ENCODE data around the gene NOA1. TPM values are rescaled to one million over a fixed set of nuclear protein-coding genes. Genes with fewer than 3 reads are reported as not detected.
"Not testable (repeated sequence)": the region's sequence is repeated elsewhere in the genome, so short reads cannot be mapped to it uniquely, and the experiment has no call there.

The NOA1 gene
- total RNA-seq, 1 donor from 2014 or later: 36.6 TPM

GRCh38 chr4:56958111-56958517 lies 19.3 kb downstream of the NOA1 start:
- Histone ChIP-seq H3K9me3 (no peaks in the 10 kb centered on the region), H3K4me1 (peaks cover 3 to 6% of the 10 kb centered on the region in 2 donors), H3K27me3 (no peaks in the 10 kb centered on the region), H3K36me3 (peaks cover 14 to 15% of the 10 kb centered on the region in 2 donors), H3K27ac (peak overlapping the region; percentile 28 to 47), H3K4me3 (peak overlapping the region in 1 of 2 donors; percentile 25)
- peak; percentile 53 to 97 for DNase-seq (ENCODE audit: low spot score in 2 of 2)
- TF ChIP-seq, protein P1, sequence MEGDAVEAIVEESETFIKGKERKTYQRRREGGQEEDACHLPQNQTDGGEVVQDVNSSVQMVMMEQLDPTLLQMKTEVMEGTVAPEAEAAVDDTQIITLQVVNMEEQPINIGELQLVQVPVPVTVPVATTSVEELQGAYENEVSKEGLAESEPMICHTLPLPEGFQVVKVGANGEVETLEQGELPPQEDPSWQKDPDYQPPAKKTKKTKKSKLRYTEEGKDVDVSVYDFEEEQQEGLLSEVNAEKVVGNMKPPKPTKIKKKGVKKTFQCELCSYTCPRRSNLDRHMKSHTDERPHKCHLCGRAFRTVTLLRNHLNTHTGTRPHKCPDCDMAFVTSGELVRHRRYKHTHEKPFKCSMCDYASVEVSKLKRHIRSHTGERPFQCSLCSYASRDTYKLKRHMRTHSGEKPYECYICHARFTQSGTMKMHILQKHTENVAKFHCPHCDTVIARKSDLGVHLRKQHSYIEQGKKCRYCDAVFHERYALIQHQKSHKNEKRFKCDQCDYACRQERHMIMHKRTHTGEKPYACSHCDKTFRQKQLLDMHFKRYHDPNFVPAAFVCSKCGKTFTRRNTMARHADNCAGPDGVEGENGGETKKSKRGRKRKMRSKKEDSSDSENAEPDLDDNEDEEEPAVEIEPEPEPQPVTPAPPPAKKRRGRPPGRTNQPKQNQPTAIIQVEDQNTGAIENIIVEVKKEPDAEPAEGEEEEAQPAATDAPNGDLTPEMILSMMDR (IDR thresholded peaks at IDR 0.05): no peak
- intact Hi-C loops (cut with DNase I): loop anchor here (1.0 to 2.0 kb wide), 2 partner anchors 19 to 49 kb away; partner anchors contain the start of gene NOA1

GRCh38 chr4:56953680-56954520 lies 23.5 kb downstream of the NOA1 start:
- intact Hi-C loops (cut with DNase I): no loop called here
- Histone ChIP-seq H3K27me3 (no peaks in the 10 kb centered on the region), H3K4me1 (peaks cover 3 to 4% of the 10 kb centered on the region in 2 donors), H3K36me3 (no peaks in the 10 kb centered on the region), H3K27ac (no peak overlapping the region), H3K9me3 (no peaks in the 10 kb centered on the region), H3K4me3 (no peak overlapping the region)
- DNase-seq (ENCODE audit: low spot score in 2 of 2): no peak
- TF ChIP-seq, protein P1 (IDR thresholded peaks at IDR 0.05): no peak

DNA sequence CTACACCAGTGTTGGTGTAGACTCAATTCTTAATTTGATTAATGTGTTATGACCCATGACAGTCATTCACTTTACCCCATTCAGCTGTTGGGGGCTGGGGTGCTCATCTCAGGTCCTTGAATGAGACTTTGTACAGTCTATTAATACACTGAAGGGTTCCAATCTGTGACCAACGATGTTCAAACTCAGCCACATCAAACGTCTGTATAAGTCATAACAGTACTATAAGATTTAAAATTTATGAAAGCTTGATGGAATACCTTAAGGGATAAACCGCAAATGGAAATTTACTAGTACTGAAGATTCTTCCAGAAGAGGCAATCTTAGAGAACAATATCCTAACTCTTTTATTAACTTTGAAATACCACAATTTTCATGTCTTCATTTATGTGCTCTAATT lies 36.0 kb downstream of the NOA1 start:
- Histone ChIP-seq H3K36me3 (peaks cover 6 to 8% of the 10 kb centered on the region in 2 donors), H3K4me1 (no peaks in the 10 kb centered on the region), H3K9me3 (no peaks in the 10 kb centered on the region), H3K4me3 (no peak overlapping the region), H3K27me3 (no peaks in the 10 kb centered on the region), H3K27ac (no peak overlapping the region)
- intact Hi-C loops (cut with DNase I): no loop called here
- DNase-seq (ENCODE audit: low spot score in 2 of 2): no peak
- TF ChIP-seq, protein P1 (IDR thresholded peaks at IDR 0.05): no peak

GRCh38 chr4:56940971-56941370 lies 36.4 kb downstream of the NOA1 start:
- TF ChIP-seq, protein P1 (IDR thresholded peaks at IDR 0.05): no peak
- Histone ChIP-seq H3K4me1 (no peaks in the 10 kb centered on the region), H3K9me3 (no peaks in the 10 kb centered on the region), H3K27me3 (no peaks in the 10 kb centered on the region), H3K36me3 (peaks cover 6 to 8% of the 10 kb centered on the region in 2 donors), H3K4me3 (no peak overlapping the region), H3K27ac (no peak overlapping the region)
- no peak for DNase-seq (ENCODE audit: low spot score in 2 of 2)
- intact Hi-C loops (cut with DNase I): no loop called here

GRCh38 chr4:56940403-56940802 lies 37.0 kb downstream of the NOA1 start:
- Histone ChIP-seq H3K36me3 (peaks cover 6 to 8% of the 10 kb centered on the region in 2 donors), H3K27me3 (no peaks in the 10 kb centered on the region), H3K4me3 (no peak overlapping the region), H3K27ac (no peak overlapping the region), H3K9me3 (no peaks in the 10 kb centered on the region), H3K4me1 (no peaks in the 10 kb centered on the region)
- no peak for DNase-seq (ENCODE audit: low spot score in 2 of 2)
- intact Hi-C loops (cut with DNase I): no loop called here
- TF ChIP-seq, protein P1 (IDR thresholded peaks at IDR 0.05): no peak

DNA sequence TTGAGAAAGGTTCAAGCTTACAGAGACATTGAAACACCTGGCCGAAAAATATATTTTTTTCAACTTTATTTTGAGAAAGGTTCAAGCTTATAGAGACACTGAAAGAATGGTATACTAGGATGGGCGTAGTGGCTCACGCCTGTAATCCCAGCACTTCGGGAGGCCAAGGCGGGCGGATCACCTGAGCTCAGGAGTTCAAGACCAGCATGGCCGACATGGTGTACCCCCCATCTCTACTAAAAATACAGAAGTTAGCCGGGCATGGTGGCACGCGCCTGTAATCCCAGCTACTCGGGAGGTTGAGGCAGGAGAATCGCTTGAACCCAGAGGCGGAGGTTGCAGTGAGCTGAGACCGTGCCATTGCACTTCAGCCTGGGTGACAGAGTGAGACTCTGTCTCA lies 37.6 kb downstream of the NOA1 start:
- DNase-seq (ENCODE audit: low spot score in 2 of 2); H3K9me3 ChIP-seq; H3K4me1 ChIP-seq; H3K4me3 ChIP-seq; H3K27me3 ChIP-seq; H3K36me3 ChIP-seq; H3K27ac ChIP-seq; intact Hi-C loops (cut with DNase I): not testable (repeated sequence)

Measured in ascending aorta (tissue), 2 donors.